Progenitor cell of endocrine pancreas (in vitro differentiated cells): ENCODE measurements around the gene NR2E3. TPM values are rescaled to one million over a fixed set of nuclear protein-coding genes. Genes with fewer than 3 reads are reported as not detected.

ENCODE experiments used
- DNase-seq: peaks from one replicate; pipeline ENCODE4 v3.0.0; 2021; ENCODE audit warnings: low spot score; ENCODE audit not compliant: unreplicated experiment
- H3K27ac Mint-ChIP-seq: 2 replicates; pipeline ENCODE4 v1.8.0; 2021; ENCODE audit warnings: mild to moderate bottlenecking, moderate library complexity, mixed read lengths
- H3K27me3 Mint-ChIP-seq: 2 replicates; pipeline ENCODE4 v1.8.0; 2021; ENCODE audit warnings: mixed read lengths
- H3K36me3 Mint-ChIP-seq: 2 replicates; pipeline ENCODE4 v1.8.0; 2022; ENCODE audit warnings: mixed read lengths; ENCODE audit not compliant: insufficient read depth
- H3K4me1 Mint-ChIP-seq: 2 replicates; pipeline ENCODE4 v1.8.0; 2021; ENCODE audit warnings: low read depth, mixed read lengths
- H3K4me3 Mint-ChIP-seq: 2 replicates; pipeline ENCODE4 v1.8.0; 2021; ENCODE audit warnings: low read depth, mild to moderate bottlenecking, moderate library complexity, mixed read lengths
- H3K9me3 Mint-ChIP-seq: 2 replicates; pipeline ENCODE4 v1.8.0; 2021; ENCODE audit warnings: low read depth, mixed read lengths
- total RNA-seq: library from RNA; stranded (reverse); gene quantifications from 2 replicates; pipeline ENCODE4 v1.2.1, GENCODE V29; 2021
- TF ChIP-seq, protein P1 (sequence below): fragments of 200-600 bp; sonication (generic); IDR thresholded peaks from one replicate; pipeline ENCODE4 v1.5.0; 2021; ENCODE audit warnings: antibody characterized with exemption, mild to moderate bottlenecking; ENCODE audit not compliant: unreplicated experiment

The NR2E3 gene
- total RNA-seq, 1 donor from 2014 or later = not detected

DNA sequence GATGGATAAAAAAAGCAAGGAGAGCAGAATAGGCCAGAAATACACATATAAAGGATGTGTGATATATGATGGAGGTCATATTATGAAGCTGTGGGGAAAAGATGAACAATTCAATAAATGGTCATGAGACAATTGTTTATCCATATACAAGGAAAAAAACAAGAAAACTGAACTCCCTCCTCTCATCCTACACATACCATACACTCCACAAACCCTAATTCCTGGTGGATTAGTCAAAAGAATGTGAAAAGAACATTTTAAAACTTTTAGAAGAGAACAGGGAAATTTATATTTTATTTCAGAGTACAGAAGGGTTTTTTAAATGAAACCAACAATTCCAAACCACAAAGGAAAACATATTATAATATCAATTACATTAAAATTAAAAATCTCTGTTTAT lies 34.5 kb upstream of the NR2E3 start:
- Mint-ChIP-seq H3K9me3 (no peaks in the 10 kb centered on the region), H3K36me3 (no peaks in the 10 kb centered on the region), H3K27me3 (peaks cover 7% of the 10 kb centered on the region), H3K4me3 (no peak overlapping the region), H3K27ac (no peak overlapping the region), H3K4me1 (no peaks in the 10 kb centered on the region)
- TF ChIP-seq, protein P1, sequence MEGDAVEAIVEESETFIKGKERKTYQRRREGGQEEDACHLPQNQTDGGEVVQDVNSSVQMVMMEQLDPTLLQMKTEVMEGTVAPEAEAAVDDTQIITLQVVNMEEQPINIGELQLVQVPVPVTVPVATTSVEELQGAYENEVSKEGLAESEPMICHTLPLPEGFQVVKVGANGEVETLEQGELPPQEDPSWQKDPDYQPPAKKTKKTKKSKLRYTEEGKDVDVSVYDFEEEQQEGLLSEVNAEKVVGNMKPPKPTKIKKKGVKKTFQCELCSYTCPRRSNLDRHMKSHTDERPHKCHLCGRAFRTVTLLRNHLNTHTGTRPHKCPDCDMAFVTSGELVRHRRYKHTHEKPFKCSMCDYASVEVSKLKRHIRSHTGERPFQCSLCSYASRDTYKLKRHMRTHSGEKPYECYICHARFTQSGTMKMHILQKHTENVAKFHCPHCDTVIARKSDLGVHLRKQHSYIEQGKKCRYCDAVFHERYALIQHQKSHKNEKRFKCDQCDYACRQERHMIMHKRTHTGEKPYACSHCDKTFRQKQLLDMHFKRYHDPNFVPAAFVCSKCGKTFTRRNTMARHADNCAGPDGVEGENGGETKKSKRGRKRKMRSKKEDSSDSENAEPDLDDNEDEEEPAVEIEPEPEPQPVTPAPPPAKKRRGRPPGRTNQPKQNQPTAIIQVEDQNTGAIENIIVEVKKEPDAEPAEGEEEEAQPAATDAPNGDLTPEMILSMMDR = no peak
- no peak for DNase-seq

DNA sequence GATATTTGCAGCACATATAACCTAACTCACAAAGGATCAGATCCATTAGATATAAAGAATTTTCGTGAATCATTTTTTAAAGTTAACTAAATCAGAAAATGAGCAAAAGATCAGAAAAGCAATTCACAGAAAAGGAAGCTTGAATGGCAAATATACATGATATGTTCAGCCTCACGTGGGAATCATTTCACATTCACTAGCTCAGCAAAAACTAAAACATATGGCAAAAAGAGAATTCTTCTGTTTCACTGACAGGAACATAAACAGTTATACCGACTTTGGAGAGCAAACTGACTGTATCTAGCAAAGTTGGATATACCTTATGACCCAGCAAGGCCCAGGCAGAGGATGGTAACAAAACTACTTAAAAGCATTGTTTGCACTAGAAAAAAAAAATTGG lies 34.0 kb upstream of the NR2E3 start:
- H3K27me3 Mint-ChIP-seq = peaks cover 11% of the 10 kb centered on the region
- no peaks in the 10 kb centered on the region for H3K36me3 Mint-ChIP-seq
- no peaks in the 10 kb centered on the region for H3K9me3 Mint-ChIP-seq
- TF ChIP-seq, protein P1 = no peak
- no peak for DNase-seq
- H3K4me1 Mint-ChIP-seq = no peaks in the 10 kb centered on the region
- no peak overlapping the region for H3K4me3 Mint-ChIP-seq
- H3K27ac Mint-ChIP-seq = no peak overlapping the region

DNA sequence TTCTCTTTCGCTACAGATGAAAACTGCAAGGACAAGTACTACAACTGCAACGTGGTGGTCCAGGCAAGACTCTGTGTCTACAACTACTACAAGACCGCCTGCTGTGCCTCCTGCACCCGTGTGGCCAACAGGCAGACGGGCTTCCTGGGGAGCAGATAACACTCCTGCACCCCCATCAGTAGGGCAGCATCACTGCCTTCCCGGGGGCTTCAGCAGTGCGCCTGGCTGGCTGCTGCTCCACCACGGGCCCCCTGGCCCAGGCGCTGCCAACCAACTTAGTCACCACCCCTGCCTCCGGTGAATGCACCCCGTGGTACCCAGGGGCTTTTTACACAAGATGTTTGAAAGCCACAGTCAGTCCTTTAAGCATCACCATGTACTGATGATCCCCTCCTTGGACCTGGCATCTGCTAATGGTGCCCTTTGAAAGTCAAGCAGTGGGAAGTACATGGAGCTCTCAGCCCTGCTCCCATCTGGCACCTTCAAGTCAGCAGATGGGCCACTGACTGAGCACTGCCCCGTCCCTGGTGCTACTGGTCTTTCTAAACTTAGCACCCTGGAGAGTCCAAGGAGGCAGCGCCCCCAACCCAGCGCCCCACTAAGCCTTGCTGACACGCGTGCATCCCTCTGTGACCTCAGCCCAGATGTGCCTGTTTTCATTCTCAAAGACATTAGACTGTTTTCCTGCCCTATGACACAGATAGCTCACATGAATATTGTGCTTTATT lies 33.0 kb upstream of the NR2E3 start:
- Mint-ChIP-seq H3K4me1 (no peaks in the 10 kb centered on the region), H3K36me3 (no peaks in the 10 kb centered on the region), H3K4me3 (no peak overlapping the region), H3K27me3 (peaks cover 15% of the 10 kb centered on the region), H3K9me3 (no peaks in the 10 kb centered on the region), H3K27ac (no peak overlapping the region)
- no peak for DNase-seq
- TF ChIP-seq, protein P1 = no peak

DNA sequence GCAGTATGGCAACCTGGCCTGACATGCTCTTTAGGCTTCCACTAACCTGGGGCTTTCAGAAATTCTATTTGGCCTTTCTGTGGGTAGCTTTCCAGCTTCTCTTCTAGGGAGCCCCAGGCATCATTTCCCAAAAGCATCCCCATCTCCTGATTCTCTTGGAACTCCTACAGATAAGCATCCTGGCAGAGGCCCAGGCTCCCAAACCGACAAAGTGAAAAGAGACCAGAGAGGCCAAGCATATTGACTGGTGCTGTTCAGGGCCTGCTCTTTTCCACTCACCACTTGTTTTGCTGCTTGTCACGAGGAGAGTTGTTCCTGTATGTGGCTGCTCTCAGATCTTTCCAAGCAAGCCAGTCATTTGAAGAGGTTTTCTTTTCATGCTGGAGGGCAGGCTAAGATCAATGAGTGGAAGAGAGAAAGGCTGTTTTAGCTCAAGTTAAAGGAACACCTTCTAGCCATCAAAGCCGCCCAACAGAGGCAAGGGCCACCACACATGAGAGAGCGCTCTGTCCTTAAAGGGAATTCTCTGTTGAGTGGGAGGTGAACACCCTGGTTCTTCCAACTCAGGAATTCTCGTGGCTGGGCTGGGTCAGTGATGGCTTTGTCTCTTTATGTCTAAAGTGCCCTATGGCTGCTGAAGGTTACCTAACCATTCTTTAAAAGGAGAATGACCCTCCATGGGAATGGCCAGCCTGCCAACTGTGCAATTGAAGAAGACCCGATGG lies 31.1 kb upstream of the NR2E3 start:
- no peaks in the 10 kb centered on the region for H3K4me1 Mint-ChIP-seq
- H3K27me3 Mint-ChIP-seq = peaks cover 15% of the 10 kb centered on the region
- no peaks in the 10 kb centered on the region for H3K36me3 Mint-ChIP-seq
- TF ChIP-seq, protein P1 = no peak
- DNase-seq = no peak
- no peaks in the 10 kb centered on the region for H3K9me3 Mint-ChIP-seq
- no peak overlapping the region for H3K4me3 Mint-ChIP-seq
- no peak overlapping the region for H3K27ac Mint-ChIP-seq

DNA sequence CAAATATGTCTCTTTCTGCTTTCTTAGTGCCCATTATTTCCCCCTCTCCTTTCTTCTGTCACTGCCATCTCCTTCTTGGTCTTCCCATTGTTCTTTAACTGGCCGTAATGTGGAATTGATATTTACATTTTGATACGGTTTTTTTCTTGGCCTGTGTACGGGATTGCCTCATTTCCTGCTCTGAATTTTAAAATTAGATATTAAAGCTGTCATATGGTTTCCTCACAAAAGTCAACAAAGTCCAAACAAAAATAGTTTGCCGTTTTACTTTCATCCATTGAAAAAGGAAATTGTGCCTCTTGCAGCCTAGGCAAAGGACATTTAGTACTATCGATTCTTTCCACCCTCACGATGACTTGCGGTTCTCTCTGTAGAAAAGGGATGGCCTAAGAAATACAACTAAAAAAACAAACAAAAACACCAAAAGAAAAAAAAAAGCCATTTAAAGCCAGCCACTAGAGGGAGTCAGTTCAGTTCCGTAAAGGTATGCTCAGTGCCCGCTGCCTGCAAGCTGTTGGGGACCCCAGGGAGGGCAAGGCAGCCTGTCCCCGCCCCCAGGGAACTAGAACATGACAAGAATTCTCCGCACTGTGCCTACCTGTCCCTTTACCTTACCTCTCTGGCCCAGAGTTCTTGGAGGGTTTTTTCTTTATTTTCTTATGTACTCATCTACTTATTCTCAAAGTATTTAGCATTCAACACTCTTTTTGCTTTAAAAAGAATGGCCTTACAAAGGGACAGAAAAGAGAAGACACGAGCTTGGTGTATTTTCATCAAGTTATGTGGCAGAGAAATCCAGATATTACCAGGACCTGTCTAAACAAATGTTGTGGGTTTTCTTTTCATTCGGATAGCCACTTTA lies 30.0 kb upstream of the NR2E3 start:
- no peaks in the 10 kb centered on the region for H3K9me3 Mint-ChIP-seq
- TF ChIP-seq, protein P1 = peak; percentile 84
- H3K4me3 Mint-ChIP-seq = no peak overlapping the region
- DNase-seq = no peak
- H3K27ac Mint-ChIP-seq = no peak overlapping the region
- no peaks in the 10 kb centered on the region for H3K4me1 Mint-ChIP-seq
- no peaks in the 10 kb centered on the region for H3K36me3 Mint-ChIP-seq
- peaks cover 20% of the 10 kb centered on the region for H3K27me3 Mint-ChIP-seq
